ENCODE measurements around the gene LSP1. TPM values are rescaled to one million over a fixed set of nuclear protein-coding genes. Genes with fewer than 3 reads are reported as not detected.

Gene LSP1
- total and polyA plus RNA-seq, 2 of the 4 experiments (the other 2 are of a cell fraction): not detected

- dilution Hi-C loops (cut with HindIII; ENCODE audit: low sequenced_read_pairs, unreplicated experiment): no loop called here
- CTCF ChIA-PET: no interaction called here
Measured at GRCh38 chr11:1888811-1889210, 35.9 kb downstream of the LSP1 start.

More at GRCh38 chr11:1888811-1889210, 35.9 kb downstream of the LSP1 start:
- in situ Hi-C loops (cut with MboI; ENCODE audit: low sequenced_read_pairs): no loop called here
- no peak overlapping the region for H2BK15ac ChIP-seq (ENCODE audit: low read depth, low read length)
- no peak overlapping the region for H3K4me3 ChIP-seq (ENCODE audit: insufficient read depth, low read depth, low read length)
- no peak overlapping the region for H2AFZ ChIP-seq (replicated peaks; ENCODE audit: low read length, poor library complexity)
- H3K79me1 ChIP-seq (ENCODE audit: low read depth in 1 of 2, low read length in 2 of 2): no peaks in the 10 kb centered on the region
- POLR2A ChIA-PET (ENCODE audit: unreplicated experiment): no interaction called here
- H2AK5ac ChIP-seq (ENCODE audit: low read depth, low read length): no peak overlapping the region
- H3K27ac ChIP-seq (ENCODE audit: insufficient read depth, low read length): no peak overlapping the region
- peaks cover 28% of the 10 kb centered on the region for H3K27me3 ChIP-seq (ENCODE audit: control insufficient read depth, insufficient read depth, low read length)
- no peaks in the 10 kb centered on the region for H4K20me1 ChIP-seq (ENCODE audit: insufficient read depth, low read length)
- TF ChIP-seq MAFK (IDR thresholded peaks at IDR 0.05; ENCODE audit: low read depth, low read length): no peak
- TF ChIP-seq FOS (IDR thresholded peaks at IDR 0.05; ENCODE audit: low read depth, low read length): no peak
- TF ChIP-seq, protein P1, sequence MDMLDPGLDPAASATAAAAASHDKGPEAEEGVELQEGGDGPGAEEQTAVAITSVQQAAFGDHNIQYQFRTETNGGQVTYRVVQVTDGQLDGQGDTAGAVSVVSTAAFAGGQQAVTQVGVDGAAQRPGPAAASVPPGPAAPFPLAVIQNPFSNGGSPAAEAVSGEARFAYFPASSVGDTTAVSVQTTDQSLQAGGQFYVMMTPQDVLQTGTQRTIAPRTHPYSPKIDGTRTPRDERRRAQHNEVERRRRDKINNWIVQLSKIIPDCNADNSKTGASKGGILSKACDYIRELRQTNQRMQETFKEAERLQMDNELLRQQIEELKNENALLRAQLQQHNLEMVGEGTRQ (IDR thresholded peaks at IDR 0.05; ENCODE audit: low read depth, low read length): no peak
- TF ChIP-seq RCOR1 (IDR thresholded peaks at IDR 0.05; ENCODE audit: insufficient replicate concordance, low read length): no peak
- TF ChIP-seq NFE2L2 (IDR thresholded peaks at IDR 0.05; ENCODE audit: low read depth, low read length): no peak
- no peak for TF ChIP-seq BHLHE40 (IDR thresholded peaks at IDR 0.05; ENCODE audit: low read depth, low read length)
- no peak for TF ChIP-seq MAZ (IDR thresholded peaks at IDR 0.05; ENCODE audit: borderline replicate concordance, low read depth, low read length)
- TF ChIP-seq CEBPB (IDR thresholded peaks at IDR 0.05; ENCODE audit: low read depth, low read length): no peak
- TF ChIP-seq, protein P2, sequence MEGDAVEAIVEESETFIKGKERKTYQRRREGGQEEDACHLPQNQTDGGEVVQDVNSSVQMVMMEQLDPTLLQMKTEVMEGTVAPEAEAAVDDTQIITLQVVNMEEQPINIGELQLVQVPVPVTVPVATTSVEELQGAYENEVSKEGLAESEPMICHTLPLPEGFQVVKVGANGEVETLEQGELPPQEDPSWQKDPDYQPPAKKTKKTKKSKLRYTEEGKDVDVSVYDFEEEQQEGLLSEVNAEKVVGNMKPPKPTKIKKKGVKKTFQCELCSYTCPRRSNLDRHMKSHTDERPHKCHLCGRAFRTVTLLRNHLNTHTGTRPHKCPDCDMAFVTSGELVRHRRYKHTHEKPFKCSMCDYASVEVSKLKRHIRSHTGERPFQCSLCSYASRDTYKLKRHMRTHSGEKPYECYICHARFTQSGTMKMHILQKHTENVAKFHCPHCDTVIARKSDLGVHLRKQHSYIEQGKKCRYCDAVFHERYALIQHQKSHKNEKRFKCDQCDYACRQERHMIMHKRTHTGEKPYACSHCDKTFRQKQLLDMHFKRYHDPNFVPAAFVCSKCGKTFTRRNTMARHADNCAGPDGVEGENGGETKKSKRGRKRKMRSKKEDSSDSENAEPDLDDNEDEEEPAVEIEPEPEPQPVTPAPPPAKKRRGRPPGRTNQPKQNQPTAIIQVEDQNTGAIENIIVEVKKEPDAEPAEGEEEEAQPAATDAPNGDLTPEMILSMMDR (conservative IDR thresholded peaks at IDR 0.05; ENCODE audit: low read depth, low read length): no peak
- TF ChIP-seq CHD1 (IDR thresholded peaks at IDR 0.05; ENCODE audit: low read depth, low read length): no peak
- TF ChIP-seq MXI1 (IDR thresholded peaks at IDR 0.05; ENCODE audit: borderline replicate concordance, low read depth, low read length): no peak
- no peak for TF ChIP-seq RFX5 (IDR thresholded peaks at IDR 0.05; ENCODE audit: low read depth, low read length)
- TF ChIP-seq POLR2A (IDR thresholded peaks at IDR 0.05; ENCODE audit: low read depth, low read length): no peak
- TF ChIP-seq, protein P3, sequence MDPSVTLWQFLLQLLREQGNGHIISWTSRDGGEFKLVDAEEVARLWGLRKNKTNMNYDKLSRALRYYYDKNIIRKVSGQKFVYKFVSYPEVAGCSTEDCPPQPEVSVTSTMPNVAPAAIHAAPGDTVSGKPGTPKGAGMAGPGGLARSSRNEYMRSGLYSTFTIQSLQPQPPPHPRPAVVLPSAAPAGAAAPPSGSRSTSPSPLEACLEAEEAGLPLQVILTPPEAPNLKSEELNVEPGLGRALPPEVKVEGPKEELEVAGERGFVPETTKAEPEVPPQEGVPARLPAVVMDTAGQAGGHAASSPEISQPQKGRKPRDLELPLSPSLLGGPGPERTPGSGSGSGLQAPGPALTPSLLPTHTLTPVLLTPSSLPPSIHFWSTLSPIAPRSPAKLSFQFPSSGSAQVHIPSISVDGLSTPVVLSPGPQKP (IDR thresholded peaks at IDR 0.05; ENCODE audit: borderline replicate concordance, low read depth, low read length): no peak
- no peak for TF ChIP-seq SMC3 (IDR thresholded peaks at IDR 0.05; ENCODE audit: low read depth, low read length)
- TF ChIP-seq RAD21 (IDR thresholded peaks at IDR 0.05; ENCODE audit: low read length): no peak
- no TSS peak for BruUV-seq (replicated peaks)
- H4K8ac ChIP-seq (ENCODE audit: low read depth in 2 of 2, low read length in 2 of 2): no peak overlapping the region
- H2BK120ac ChIP-seq (ENCODE audit: low read depth, low read length): no peak overlapping the region
- DNase-seq (no peak), ATAC-seq (ENCODE audit: low read depth) (no peak)
- no peak overlapping the region for H3K56ac ChIP-seq (ENCODE audit: extremely low read depth, insufficient read depth, low read length)
- no peaks in the 10 kb centered on the region for H3K9me1 ChIP-seq (ENCODE audit: insufficient read depth, low read length)
- no peak overlapping the region for H3K18ac ChIP-seq (ENCODE audit: low read depth, low read length)
- WGBS, 2 experiments (ENCODE audit: extremely low coverage in 2 of 2, insufficient read length in 1 of 2): 65% methylated on average over 4 of the region's 6 CpGs; no CpG with 5 or more reads in 1 of the 2 experiments
- no peaks in the 10 kb centered on the region for H3K36me3 ChIP-seq (ENCODE audit: control insufficient read depth, insufficient read depth, low read length)
- H3K4me2 ChIP-seq (ENCODE audit: low read depth, low read length): no peak overlapping the region
- no peak overlapping the region for H2BK5ac ChIP-seq (ENCODE audit: low read depth, low read length, poor library complexity, severe bottlenecking)
- no peak overlapping the region for H3K14ac ChIP-seq (replicated peaks; ENCODE audit: low read depth, low read length)
- H2BK20ac ChIP-seq (ENCODE audit: low read depth, low read length): no peak overlapping the region
- no peaks in the 10 kb centered on the region for H3K9me3 ChIP-seq (ENCODE audit: control insufficient read depth, insufficient read depth, low read length)
- H3K4ac ChIP-seq (ENCODE audit: low read depth, low read length): no peak overlapping the region
- H3K23ac ChIP-seq (ENCODE audit: low read depth, low read length): no peak overlapping the region
- no peak overlapping the region for H4K5ac ChIP-seq (ENCODE audit: low read depth, low read length)
- no peaks in the 10 kb centered on the region for H3K4me1 ChIP-seq (ENCODE audit: control insufficient read depth, insufficient read depth, low read length)
- intact Hi-C loops (cut with micrococcal nuclease): no loop called here
- no peak overlapping the region for H3K9ac ChIP-seq (ENCODE audit: low read depth, low read length)
- H2AK9ac ChIP-seq (replicated peaks; ENCODE audit: low read depth, low read length, poor library complexity): no peak overlapping the region
- H4K91ac ChIP-seq (ENCODE audit: insufficient read depth, low read depth, low read length): no peak overlapping the region
